ENCODE measurements around the gene CCDC186.
"Not testable (repeated sequence)": the region's sequence is repeated elsewhere in the genome, so short reads cannot be mapped to it uniquely, and the experiment has no call there.

The CCDC186 gene

DNA sequence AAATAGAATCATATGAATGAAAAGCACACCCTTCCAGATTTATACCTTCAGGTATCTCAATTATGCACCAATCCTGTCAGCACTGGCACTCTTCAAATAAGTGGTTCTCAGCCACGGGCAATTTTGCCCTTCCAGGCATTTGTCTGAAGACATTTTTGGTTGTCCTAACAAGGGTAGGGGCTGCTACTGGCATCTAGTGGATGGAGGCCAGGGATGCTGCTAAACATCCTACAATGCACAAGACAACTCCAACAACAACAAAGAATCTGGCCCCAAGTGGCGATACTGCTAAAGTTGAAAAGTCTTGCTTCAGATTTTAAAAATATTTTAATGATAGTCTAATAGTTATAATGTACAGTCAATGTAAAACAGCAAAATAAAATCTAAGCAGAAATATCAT lies 16.1 kb downstream of the CCDC186 start:
- POLR2A ChIA-PET = no interaction called here
- DNase-seq (ENCODE audit: extremely low spot score) = no peak

GRCh38 chr10:114151892-114152291 lies 22.1 kb downstream of the CCDC186 start:
- ChIA-PET POLR2A (no interaction called here), CTCF (no interaction called here)
- TF ChIP-seq BHLHE40 (IDR thresholded peaks at IDR 0.05; ENCODE audit: borderline replicate concordance) = no peak
- no peak for DNase-seq (ENCODE audit: extremely low spot score)

More for the DNA sequence above, 16.1 kb downstream of the CCDC186 start:
- CTCF ChIA-PET = interaction anchor here (0.9 kb wide), 1 partner anchor 410 kb away, joined by 3 read pairs; no protein-coding TSS in a partner anchor
- TF ChIP-seq ELF4 (IDR thresholded peaks at IDR 0.05) (no peak), LEF1 (IDR thresholded peaks at IDR 0.05; ENCODE audit: borderline replicate concordance) (no peak), FOXA1 (IDR thresholded peaks at IDR 0.05) (no peak), TARDBP (IDR thresholded peaks at IDR 0.05) (no peak), ZNF384 (IDR thresholded peaks at IDR 0.05) (no peak), FOXM1 (IDR thresholded peaks at IDR 0.05; ENCODE audit: borderline replicate concordance) (no peak), NFRKB (IDR thresholded peaks at IDR 0.05) (no peak)

DNA sequence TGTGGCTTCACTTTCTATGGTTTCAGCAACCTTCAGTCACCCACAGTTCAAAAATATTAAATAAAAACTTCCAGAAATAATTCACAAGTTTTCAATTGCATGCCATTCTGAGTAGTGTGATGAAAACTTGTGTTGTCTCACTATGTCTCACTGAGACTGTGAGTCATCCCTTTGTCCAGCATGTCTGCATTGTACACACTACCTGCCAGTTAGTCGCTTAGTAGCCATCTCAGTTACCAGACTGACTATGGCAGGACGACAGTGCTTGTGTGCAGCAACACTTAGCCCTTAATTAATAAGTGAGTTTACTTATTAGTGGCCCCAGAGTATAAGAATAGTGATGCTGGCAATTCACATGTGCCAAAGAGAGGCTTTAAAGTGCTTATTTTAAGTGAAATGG lies 22.5 kb downstream of the CCDC186 start:
- DNase-seq (ENCODE audit: extremely low spot score) = no peak
- ChIA-PET POLR2A (no interaction called here), CTCF (no interaction called here)
- TF ChIP-seq, protein P1, sequence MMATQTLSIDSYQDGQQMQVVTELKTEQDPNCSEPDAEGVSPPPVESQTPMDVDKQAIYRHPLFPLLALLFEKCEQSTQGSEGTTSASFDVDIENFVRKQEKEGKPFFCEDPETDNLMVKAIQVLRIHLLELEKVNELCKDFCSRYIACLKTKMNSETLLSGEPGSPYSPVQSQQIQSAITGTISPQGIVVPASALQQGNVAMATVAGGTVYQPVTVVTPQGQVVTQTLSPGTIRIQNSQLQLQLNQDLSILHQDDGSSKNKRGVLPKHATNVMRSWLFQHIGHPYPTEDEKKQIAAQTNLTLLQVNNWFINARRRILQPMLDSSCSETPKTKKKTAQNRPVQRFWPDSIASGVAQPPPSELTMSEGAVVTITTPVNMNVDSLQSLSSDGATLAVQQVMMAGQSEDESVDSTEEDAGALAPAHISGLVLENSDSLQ (IDR thresholded peaks at IDR 0.05) = no peak
- no peak for TF ChIP-seq ZNF384 (IDR thresholded peaks at IDR 0.05)
- no peak for TF ChIP-seq ELF4 (IDR thresholded peaks at IDR 0.05)
- no peak for TF ChIP-seq CTBP1 (IDR thresholded peaks at IDR 0.05; ENCODE audit: borderline replicate concordance)
- TF ChIP-seq SUZ12 (IDR thresholded peaks at IDR 0.05) = no peak
- TF ChIP-seq HDGF (IDR thresholded peaks at IDR 0.05; ENCODE audit: borderline replicate concordance) = no peak
- no peak for TF ChIP-seq FOXK2 (IDR thresholded peaks at IDR 0.05)
- no peak for TF ChIP-seq ARNT (IDR thresholded peaks at IDR 0.05)
- no peak for TF ChIP-seq FOXM1 (IDR thresholded peaks at IDR 0.05; ENCODE audit: borderline replicate concordance)
- no peak for TF ChIP-seq L3MBTL2 (conservative IDR thresholded peaks at IDR 0.05)
- TF ChIP-seq BHLHE40 (IDR thresholded peaks at IDR 0.05; ENCODE audit: borderline replicate concordance) = no peak
- no peak for TF ChIP-seq LEF1 (IDR thresholded peaks at IDR 0.05; ENCODE audit: borderline replicate concordance)
- no peak for TF ChIP-seq FOXA1 (IDR thresholded peaks at IDR 0.05)
- TF ChIP-seq NFRKB (IDR thresholded peaks at IDR 0.05) = no peak
- no peak for TF ChIP-seq SP1 (IDR thresholded peaks at IDR 0.05)
- TF ChIP-seq TARDBP (IDR thresholded peaks at IDR 0.05) = no peak

- POLR2A ChIA-PET; DNase-seq (ENCODE audit: extremely low spot score); CTCF ChIA-PET: not testable (repeated sequence)
Observed at GRCh38 chr10:114149476-114149875, 24.5 kb downstream of the CCDC186 start.

DNA sequence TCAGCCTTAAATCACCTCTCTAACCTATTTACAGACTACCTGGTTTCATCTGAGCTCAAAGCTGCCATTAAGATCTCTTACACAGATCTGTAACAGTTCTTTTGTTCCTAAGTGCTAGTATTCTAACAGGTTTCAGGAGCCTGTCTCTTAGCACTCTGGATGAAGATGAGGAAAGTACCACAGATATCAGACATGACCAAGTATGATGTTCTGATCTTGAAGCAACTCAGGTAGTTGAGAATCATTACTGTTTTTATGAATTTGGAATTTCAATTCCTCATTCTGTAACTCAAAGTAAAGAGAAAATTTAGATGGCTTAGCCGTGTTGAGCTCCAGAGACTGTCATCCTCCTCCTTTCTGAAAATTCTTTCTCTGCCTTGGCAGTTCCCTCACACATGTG lies 30.8 kb downstream of the CCDC186 start:
- ChIA-PET POLR2A (no interaction called here), CTCF (no interaction called here)
- no peak for DNase-seq (ENCODE audit: extremely low spot score)
- TF ChIP-seq ELF4 (IDR thresholded peaks at IDR 0.05) = no peak
- TF ChIP-seq FOXK2 (IDR thresholded peaks at IDR 0.05) = no peak
- no peak for TF ChIP-seq SUZ12 (IDR thresholded peaks at IDR 0.05)

GRCh38 chr10:114142018-114142417 lies 32.0 kb downstream of the CCDC186 start:
- no peak for DNase-seq (ENCODE audit: extremely low spot score)
- TF ChIP-seq NFRKB (IDR thresholded peaks at IDR 0.05) (no peak), CTBP1 (IDR thresholded peaks at IDR 0.05; ENCODE audit: borderline replicate concordance) (no peak), ZNF384 (IDR thresholded peaks at IDR 0.05) (no peak), HDGF (IDR thresholded peaks at IDR 0.05; ENCODE audit: borderline replicate concordance) (no peak), FOXA1 (IDR thresholded peaks at IDR 0.05) (no peak), TARDBP (IDR thresholded peaks at IDR 0.05) (no peak), L3MBTL2 (conservative IDR thresholded peaks at IDR 0.05) (no peak), LEF1 (IDR thresholded peaks at IDR 0.05; ENCODE audit: borderline replicate concordance) (no peak), SP1 (IDR thresholded peaks at IDR 0.05) (no peak), SUZ12 (IDR thresholded peaks at IDR 0.05) (no peak), ARNT (IDR thresholded peaks at IDR 0.05) (no peak), FOXK2 (IDR thresholded peaks at IDR 0.05) (no peak), BHLHE40 (IDR thresholded peaks at IDR 0.05; ENCODE audit: borderline replicate concordance) (no peak), FOXM1 (IDR thresholded peaks at IDR 0.05; ENCODE audit: borderline replicate concordance) (no peak), ELF4 (IDR thresholded peaks at IDR 0.05) (no peak)
- TF ChIP-seq, protein P1 (IDR thresholded peaks at IDR 0.05) = no peak
- ChIA-PET CTCF (no interaction called here), POLR2A (no interaction called here)

DNA sequence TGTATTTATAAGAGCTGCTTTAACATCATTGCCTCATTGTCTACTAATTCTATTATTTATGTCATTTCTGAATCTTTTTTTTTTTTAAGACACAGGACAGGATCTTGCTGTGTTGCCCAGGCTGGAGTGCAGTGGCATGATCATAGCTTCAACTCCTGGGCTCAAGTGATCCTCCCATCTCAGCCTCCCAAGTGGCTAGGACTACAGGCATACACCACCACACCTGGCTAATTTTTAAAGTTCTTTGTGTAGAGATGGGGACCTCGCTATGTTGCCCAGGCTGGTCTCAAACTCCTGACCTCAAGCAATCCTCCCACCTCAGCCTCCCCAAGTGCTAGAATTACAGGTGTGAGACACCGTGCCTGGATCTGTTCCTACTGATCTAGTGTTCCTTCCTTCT lies 33.2 kb downstream of the CCDC186 start:
- DNase-seq (ENCODE audit: extremely low spot score); POLR2A ChIA-PET: not testable (repeated sequence)
- CTCF ChIA-PET = interaction anchor here (0.7 kb wide), 1 partner anchor 15 kb away, joined by 3 read pairs; no protein-coding TSS in a partner anchor

DNA sequence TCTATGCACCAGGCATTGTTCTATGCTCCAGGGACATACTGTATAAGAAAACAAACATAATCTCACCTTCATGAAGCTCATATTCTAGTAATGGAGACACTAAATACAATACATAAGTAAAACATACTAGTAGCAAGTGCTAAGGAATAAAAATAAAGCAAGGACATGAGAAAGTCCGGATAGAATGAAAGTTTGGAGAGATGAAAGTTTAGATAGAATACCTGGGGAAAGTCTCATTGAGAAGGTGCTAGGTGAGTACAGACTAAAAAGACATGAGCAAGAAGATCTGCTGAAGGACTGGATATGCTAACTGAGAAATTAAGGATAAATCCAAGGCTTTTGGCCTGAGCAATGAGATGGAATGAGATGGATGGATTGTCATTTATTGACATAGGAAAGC lies 34.0 kb downstream of the CCDC186 start:
- no peak for TF ChIP-seq LEF1 (IDR thresholded peaks at IDR 0.05; ENCODE audit: borderline replicate concordance)
- TF ChIP-seq TARDBP (IDR thresholded peaks at IDR 0.05) = no peak
- TF ChIP-seq HDGF (IDR thresholded peaks at IDR 0.05; ENCODE audit: borderline replicate concordance) = no peak
- TF ChIP-seq L3MBTL2 (conservative IDR thresholded peaks at IDR 0.05) = no peak
- TF ChIP-seq ELF4 (IDR thresholded peaks at IDR 0.05) = no peak
- no peak for TF ChIP-seq FOXM1 (IDR thresholded peaks at IDR 0.05; ENCODE audit: borderline replicate concordance)
- ChIA-PET CTCF (interaction anchor here (0.7 kb wide), 1 partner anchor 15 kb away, joined by 3 read pairs; no protein-coding TSS in a partner anchor), POLR2A (no interaction called here)

More for the DNA sequence above, 34.0 kb downstream of the CCDC186 start:
- DNase-seq (ENCODE audit: extremely low spot score) = no peak
